ENCODE measurements around the gene FYCO1.

FYCO1 gene

DNA sequence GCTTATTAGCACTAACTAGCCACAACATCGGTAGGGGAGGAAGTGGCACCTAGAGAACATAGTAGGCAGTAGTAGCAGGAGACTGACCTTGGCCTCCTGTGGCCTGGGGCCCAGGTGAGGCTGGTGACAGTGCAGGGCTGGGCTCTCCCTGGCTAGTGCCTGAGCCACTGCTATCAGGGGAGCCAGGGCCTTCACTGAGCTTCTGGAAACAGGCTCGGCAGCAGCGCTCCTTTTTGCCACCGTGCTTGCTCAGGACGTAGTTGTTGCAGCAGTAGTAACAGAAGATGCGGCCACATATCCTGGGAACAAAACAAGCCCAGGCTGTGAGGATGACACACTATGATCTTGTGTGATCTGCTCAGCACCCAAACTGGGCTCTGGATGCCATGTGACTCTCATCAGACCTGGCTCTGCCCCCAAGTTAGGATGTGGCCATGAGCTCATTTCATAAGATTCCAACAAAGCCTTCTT is 37.3 kb downstream of the FYCO1 start:
- DNase-seq = no peak

DNA sequence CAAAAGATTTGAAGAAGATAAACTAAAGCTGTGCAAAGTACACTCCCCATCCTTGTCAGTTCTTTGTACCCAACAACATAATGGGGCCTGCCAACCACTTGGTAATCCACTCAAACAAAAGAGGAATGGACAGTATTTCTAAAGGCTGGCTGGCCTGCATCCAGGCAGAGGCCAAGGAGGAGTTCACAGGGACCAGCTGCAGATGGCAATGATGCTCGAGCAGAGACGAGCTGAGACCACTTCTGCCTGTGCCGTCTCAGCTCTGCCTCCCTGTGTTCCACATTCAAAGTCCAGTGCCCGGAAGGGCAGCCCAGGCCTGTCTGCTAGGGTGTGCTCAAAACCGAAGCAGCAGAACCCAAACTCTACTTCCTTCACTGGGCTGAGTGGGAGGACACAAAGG is 38.0 kb downstream of the FYCO1 start:
- no peak for DNase-seq

DNA sequence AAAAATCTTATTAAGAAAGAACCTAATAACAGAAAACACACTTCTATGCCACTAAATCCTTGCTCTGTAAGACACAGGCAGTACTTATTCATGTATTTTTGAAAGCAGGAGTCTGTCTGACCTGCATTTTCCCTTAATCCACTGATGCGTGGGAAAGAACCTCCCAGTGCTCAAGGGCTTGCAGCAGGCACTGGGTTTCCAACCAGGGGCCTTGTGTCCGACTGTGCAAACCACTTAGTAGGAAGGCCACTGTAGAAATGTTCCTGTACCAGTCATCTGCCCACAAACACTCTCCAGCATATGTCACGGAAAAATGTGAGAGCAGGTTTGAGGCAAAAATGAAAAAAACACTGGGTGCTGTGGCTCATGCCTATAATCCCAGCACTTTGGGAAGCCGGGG is 39.9 kb downstream of the FYCO1 start:
- DNase-seq = no peak

DNA sequence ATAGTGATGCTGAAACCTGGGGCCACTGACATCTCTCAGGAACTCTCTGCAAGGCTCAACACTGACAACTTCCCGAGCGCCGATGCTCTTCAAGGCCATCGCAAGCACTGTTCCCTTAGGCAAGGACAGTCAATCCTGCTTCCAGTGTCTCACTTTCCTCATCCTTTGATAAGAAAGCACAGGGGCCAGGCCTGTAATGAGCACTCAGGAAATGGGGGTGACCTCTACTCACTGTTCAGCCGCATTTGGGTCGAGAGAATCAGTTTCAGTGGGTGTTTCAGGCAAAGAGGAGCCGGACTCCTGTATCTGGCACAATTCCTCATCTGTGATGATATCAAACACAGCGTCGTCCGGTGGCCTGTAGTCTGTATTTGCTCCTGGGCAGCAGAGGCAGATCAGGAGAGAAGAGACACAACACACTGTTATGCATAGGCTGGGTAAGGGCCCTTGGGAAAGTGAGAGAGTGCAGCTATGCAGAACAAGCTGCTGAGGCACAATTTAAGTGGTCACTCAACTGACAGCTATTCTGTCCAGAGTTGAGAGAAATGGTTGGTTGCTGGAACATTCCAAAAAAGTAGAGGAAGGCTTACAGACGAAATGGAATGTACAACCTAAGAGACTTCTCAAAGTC is 40.5 kb downstream of the FYCO1 start:
- DNase-seq = no peak

DNA sequence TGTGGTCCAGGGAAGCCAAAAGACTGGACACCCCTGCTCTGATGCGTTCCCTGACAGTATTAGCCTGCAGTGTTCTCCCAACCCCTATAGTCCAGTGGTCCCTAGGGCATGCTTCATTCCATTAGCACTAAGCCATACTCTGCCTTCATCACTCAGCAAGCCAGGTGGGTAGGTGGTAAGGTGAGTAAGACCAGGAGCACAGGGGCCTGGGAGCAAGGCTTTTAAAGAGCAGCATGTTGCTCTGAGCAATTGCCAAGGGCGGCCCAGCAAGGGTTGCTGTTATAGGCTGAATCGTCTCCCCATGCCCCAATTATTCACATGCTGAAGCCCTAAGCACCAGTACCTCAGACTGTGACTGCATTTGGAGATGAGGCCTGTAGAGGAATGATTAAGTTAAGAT is 41.3 kb downstream of the FYCO1 start:
- no peak for DNase-seq

DNA sequence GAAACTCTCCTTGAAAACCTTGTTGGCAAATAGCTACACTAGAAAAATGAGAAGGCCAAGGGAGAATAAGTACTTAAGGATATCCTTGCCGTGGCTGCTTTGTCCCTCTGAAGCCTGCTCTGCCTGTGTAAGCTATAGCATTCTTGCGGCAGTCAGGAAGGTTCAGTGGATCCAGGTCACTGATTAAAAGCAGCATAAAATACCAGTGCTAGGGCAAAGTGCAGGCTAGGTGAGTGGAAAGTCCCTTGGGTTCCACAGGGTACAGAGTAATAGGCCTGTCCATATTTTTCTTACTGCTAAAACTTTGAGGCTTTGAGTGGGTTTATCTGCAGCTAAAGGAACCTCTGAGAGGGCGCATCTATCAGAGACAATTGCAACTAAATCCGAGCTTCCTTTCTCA is 42.1 kb downstream of the FYCO1 start:
- DNase-seq = no peak

DNA sequence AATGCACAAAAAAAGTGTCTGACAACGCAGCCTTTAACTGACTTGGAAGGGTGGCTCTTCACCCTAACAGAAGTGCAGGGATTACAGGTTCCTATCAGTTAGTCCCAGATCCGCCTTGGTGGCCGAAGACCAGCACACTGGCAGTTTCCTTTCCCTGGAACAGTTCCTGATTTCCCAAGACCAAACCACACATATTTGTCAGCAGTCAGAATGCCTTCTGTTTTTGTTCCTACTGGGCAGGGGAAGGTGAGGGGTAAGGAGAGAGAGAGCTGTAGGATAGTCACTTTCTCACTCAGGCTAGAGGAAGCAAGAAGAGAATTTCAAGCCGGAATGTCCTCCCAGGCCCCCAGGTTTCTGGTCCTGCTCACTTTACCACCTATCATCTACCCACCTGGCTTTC is 43.2 kb downstream of the FYCO1 start:
- no peak for DNase-seq

DNA sequence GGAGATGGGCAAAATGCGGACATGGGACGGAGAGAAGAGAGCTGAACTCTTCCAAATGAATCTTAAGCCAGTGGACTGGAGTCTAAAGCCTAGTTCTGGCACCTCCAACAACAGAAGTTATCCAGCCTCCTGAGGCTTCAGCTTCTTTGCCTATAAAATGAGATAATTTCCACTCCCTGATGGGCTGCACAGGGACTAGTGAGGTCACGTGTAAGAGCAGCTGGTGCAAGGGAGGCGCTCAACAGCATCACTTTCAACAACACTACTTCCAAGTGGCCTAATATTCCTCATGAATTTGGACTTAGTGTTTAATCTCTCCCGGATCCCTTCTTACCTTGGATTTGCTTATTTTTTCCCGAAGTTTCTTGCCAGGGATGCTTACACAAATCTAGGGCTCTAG is 43.7 kb downstream of the FYCO1 start:
- no peak for DNase-seq

DNA sequence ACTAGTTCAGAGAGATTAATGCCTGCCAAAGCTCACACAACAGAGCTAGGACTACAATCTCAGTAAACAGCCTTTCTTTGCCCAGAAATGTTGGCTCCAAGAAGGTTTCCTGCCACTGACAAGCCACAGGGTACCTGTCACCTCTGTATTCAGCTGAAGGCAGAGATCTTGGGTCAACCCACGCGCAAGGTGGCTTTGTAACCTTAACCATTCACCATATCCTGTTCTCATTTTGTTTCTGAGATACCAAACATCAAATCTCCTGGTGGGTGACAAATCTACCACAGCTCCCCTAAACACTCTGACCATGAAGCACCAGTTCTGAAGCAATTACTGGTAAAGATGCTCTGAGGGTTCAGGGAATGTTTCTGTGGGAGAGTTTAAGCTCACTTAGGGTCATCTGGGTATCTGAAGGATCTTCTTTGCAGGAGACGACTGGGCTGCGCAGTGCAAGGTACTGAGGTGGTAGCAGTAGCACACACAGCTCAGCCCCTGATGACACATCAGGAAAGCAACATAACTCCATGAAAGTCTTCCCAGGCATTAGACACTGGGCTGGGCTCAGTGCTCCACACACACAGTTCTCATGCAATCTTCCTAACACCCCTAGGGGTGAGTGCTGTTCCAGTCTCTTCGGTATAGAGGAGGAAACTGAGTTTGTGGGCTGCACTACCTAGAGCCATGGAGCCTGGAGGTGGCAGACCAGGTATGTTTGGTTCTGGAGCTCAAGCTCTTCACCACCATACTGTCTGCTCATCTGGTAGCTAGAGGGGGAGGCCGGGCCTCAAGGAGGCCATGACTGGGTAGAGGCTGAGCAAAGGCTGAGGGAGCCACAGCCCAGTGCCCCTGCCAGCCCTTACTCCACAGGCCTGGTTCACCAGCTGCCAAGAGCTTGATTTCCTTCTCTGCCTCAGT is 44.7 kb downstream of the FYCO1 start:
- no peak for DNase-seq

DNA sequence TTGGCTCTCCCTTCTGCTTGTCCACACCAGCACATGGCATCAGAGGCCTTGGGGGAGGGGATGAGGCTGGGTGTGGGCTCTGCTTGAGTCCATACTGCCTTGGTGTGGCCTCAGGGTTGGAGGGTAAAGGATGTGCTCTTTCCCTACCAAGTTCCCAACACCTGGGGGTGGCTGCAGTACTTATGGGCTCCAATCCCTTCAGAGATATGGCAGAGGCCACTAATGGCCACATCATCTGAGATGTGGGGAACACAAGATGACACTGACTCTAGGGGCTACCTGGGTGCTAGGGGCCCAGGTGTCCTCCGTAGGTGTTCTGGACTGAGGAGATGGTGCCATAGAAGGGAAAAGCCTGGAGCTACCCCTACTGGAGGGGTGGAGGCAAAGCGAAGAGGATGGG is 45.5 kb downstream of the FYCO1 start:
- no peak for DNase-seq

DNA sequence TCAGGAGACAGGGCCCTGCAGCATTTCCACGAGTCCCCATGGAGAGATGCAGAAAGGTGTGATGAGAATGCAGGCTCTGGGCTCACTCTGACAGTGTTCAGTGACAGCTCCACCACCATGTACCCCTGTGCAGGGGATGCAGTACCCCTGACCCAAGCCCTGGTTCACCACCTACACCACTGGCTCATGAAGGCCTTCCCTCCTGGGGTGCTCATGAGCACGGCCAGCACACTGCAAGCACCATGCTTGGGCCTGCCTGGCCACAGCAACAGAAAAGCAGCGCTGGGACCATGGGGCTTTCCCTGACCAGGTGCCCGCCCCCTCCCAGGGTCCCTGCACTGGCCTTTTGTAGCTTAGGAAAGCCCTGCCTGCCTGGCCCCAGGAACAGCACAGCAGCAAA is 46.2 kb downstream of the FYCO1 start:
- no peak for DNase-seq

DNA sequence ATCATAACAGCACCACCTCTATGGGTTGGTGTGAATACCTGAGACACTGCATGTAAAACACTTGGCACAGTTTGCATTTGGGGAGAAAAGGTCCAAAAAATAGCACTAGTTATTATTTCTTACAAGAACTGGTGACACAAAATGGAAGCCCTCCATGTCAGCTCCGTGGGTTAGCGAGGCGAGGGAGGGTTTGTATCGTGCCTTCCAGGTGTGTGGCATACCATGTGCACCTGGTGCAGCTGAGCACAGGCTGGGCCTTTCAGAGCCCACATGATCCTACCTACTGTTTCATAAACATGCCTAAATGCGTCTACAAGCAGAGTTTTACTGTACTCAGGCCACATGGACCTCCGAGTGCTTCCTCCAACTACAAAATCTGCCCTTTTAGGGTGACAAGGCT is 46.7 kb downstream of the FYCO1 start:
- no peak for DNase-seq

DNA sequence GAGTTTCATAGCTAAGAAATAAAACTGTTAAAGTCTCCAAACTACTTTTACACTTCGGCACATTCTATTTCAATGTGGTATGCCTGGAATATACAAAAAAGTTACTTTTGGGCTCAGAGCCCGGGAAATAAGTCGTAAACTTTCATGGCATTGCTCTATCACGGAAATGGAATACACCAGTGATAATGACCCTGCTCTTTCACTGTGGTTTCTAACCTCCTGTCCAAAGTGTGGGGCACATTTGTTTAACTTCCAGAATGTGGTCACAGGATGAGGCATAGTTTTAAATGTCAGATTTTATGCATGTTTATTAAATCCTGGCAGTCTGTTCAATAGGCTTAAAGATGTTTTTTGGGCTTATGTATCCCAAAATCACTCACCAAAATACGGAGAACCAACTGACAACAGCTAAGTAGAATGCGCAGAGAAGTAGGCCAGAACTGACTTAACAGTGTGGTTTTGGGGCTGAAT is 47.3 kb downstream of the FYCO1 start:
- no peak for DNase-seq

DNA sequence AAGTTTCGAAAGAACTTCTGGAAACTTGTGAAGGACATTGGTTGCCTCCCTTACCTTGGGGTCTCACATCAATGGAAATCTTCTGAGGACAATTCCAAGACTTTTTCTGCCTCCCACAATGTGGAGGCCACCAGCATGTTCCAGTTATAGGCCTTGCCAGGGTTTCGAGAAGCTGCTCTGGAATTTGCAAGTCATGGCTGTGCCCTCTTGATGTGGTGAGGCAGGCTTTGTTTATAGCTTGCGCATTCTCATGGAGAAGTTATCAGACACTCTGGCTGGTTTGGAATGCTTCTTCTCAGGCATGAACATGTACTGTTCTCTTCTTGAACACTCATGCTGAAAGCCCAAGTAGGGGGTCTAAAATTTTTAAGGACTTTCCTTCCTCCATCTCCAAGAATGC is 48.3 kb downstream of the FYCO1 start:
- no peak for DNase-seq

DNA sequence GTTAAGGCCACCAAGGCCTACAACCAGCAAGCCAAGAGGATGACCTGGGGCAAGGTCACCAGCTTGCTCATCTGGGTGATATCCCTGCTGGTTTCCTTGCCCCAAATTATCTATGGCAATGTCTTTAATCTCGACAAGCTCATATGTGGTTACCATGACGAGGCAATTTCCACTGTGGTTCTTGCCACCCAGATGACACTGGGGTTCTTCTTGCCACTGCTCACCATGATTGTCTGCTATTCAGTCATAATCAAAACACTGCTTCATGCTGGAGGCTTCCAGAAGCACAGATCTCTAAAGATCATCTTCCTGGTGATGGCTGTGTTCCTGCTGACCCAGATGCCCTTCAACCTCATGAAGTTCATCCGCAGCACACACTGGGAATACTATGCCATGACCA is 48.7 kb downstream of the FYCO1 start:
- no peak for DNase-seq

DNA sequence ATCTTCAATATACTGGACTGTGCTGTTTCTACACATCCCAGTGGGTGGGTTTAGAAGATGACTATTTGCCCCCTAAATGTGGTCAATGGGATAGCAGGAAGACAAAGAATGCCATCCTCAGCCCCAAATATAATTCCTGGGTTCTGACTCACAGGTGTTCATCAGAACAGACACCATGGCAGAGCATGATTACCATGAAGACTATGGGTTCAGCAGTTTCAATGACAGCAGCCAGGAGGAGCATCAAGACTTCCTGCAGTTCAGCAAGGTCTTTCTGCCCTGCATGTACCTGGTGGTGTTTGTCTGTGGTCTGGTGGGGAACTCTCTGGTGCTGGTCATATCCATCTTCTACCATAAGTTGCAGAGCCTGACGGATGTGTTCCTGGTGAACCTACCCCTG is 49.3 kb downstream of the FYCO1 start:
- DNase-seq = no peak

DNA sequence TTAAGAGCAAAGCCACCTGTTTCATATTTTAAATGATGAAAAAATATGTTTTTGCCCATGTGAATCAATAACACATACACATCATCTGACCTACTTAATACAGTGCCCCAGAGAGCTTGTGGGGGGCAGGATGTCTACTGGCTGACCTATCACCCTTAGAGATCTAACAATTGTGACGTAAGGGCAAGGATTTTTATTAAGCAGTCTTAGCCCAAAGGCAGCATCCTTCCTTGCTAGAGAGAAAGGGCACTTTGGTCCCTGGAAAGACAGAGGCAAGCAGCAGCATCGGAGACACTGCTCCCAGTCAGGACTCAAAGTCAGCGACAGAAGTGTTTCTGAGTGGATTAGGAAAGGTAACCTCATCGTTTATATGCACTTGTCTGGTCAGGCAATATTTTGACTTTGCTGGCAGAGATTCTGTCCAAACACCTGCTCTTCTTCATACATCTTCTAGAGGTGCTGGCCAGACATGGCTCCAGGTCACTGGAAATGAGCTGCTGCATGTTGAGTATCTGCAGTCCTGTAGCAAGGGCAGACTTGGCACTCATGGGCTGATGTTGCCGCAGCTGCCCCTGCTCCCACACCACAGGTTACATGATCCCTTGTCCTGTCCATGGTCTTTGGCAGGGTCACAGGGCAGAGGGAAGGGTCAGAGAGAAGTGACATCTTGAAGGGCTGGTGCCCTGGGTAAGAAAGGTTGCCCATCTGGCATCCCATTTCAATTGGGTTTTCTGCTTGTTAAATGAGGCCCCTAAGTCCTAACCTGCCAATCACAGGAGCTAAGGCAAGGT is 50.6 kb downstream of the FYCO1 start:
- no peak for DNase-seq

DNA sequence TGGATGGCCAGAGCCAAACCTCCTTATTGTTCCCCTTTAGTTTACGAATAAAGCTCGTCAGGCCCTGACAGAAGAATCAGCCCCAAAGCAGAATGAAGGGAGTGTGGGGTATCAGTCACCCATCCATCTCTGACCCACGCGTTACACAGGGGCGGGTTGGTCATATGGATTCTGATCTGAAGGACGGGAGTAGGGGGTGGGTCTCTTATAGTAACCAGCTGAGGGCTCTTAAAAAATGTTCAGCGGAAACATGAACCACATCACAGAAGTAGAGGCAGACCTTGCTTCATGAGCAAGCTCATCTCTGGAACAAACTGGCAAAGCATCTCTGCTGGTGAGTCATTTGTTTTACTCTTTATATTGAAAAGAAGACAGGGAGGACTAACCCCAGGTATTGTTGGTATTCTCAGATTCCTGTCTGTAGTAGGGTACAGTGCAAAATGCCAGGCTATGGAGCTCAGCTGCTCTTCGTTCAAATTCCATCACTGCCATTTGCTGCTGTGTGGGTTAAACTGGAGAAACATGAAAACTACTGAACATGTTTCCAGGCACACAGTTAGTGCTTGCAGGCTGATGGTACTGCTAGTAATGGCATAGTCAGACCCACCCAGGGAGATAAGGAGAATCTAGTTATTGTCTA is 52.3 kb downstream of the FYCO1 start, which contains the start of gene CXCR6:
Gene CXCR6, plus strand, starts transcription at position 258 of the 640 bp plus-strand sequence. CDS start 3,018 bp downstream, outside the sequence.
- no peak for DNase-seq

DNA sequence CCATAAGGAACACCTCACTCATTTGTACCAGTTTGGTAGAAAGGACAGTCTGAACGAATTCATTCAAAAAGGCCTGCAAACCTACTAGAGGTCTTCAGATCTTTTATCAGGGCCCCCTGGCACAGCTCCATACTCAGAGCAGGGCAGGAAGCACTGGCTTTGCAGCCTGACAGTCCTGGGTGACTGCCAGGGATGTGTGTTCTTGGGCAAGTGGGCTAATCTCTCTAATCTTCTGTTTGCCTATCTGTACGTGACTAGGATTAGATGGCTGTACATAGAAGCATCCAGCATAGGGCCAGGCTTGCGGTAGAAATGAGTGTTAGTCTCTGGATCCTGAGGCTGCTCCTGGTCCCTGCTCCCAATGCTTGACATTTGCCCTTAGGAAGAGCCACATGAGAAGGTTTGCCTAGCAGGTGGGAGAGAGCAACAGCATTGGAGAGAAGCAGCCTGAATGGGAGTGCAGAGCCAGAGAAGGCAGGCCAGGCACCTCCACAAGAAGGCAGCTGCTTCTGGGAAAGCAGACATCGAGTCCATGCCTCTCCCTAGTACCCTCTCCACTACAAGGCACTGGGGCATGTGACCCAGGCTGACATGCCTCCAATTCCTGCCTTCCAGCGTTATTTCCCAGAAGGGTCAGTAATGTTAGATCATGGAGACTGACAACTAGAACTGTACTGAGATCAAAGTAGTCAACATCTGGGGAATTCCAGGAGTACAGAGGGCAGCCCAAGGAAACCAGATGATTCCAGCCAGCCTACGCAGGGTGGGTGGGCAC is 53.4 kb downstream of the FYCO1 start:
- DNase-seq = peak in 1 of 2 experiments; percentile 36

DNA sequence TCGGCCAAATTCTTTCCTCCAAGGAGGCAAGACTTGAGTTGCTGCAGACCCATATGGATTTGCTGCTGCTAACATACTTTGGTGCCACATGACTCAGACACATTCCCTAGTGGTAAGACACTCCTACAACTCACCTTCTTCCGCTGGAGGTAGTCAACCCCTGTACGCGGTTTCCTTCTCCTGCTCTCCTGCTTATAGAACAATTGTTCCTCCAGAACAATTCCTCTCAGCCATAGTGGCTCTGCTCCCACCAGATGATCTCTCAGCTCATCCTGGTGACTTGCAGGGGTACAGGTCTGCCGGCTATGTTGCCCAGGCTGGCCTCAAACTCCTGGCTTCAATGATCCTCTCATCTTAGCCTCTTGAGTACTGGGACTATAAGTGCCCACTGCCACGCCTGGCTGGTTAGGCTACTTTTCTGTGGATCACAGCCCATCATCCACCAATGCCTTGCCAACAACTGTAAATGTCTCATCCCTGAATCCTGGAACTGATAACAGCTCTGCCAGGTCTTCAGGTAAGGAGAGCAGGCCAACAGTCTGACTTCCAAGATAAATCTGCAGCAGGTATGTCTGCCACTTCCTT is 54.8 kb downstream of the FYCO1 start:
- DNase-seq = no peak

DNA sequence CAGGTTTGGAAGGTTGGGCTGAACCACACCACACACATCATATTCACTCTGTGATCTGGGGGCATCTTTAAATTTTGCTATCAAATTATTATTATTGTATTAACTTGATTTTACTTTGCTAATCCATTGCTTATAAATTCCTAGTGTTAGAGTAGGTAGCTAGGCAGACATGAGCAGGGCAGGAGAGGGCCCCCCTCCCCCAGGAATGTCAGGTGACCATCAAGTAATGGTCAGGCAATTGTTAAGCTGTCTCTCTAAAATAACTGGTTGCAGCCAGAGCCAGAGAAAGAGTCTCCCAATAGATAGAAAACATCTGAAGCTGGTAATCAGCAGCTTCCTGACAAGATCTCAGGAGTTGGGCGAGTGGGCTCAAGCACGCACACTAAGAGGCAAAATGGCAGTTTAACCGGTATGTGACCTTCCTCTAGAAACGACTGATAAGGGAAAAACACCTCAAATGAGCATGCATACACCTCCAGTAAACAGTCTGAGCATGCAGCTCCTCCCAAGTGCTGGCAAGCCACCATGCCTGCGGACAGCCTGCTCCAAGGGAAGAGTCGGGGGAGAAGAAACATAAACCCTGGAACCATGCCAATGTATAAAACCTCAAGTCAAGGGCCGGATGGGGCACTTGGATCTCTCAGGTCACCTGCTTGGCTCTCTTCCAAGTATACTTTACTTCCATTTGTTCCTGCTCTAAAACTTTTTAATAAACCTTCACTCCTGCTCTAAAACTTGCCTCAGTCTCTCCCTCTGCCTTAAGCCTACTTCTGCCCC is 55.4 kb downstream of the FYCO1 start:
- no peak for DNase-seq
